ENCODE measurements around the gene CEP55.

Gene CEP55

DNA sequence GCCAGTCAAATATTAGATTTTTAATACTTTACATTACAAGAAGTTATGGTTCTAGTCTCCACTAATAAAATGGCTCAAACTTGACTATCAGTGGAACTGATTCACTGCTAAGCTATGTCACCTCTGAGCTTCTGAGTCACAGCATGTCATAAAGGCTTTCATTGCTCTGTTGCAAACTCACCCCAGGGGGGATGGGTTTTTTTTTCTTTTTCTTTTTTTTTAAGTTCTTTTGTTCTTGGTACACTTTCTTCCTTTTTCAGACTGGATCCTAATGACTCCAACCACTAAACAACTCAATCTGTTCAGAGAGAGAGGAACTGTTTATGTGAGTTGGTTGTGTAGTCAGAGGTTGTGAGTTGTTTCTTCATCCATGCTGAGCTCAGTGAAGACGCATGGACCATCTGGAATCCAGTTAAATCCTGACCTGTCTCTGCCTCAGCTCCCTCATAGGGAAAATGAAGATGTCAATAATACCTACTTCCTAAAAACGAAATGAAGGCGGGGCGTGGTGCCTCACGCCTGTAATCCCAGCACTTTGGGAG is 25.2 kb upstream of the CEP55 start:
- no peak for DNase-seq

DNA sequence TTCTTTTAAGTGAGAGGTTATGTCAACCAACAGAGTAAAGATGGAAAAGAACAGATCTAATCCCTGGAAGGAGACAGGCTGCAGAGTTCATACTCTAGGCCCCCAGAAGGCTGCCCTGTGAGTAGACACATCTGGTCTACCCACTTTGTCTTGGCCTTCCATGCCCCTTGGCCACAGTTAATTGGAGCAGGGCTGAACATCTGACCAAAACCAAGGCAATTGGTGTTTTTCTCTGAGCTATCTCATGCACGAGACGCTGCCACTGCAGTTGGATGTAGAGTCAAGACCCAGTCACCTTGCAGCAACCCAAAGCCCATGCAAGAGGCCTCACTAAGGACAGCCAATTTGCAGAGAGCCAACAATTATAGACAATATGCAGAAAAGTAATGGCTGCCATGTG is 23.3 kb upstream of the CEP55 start:
- DNase-seq: no peak

DNA sequence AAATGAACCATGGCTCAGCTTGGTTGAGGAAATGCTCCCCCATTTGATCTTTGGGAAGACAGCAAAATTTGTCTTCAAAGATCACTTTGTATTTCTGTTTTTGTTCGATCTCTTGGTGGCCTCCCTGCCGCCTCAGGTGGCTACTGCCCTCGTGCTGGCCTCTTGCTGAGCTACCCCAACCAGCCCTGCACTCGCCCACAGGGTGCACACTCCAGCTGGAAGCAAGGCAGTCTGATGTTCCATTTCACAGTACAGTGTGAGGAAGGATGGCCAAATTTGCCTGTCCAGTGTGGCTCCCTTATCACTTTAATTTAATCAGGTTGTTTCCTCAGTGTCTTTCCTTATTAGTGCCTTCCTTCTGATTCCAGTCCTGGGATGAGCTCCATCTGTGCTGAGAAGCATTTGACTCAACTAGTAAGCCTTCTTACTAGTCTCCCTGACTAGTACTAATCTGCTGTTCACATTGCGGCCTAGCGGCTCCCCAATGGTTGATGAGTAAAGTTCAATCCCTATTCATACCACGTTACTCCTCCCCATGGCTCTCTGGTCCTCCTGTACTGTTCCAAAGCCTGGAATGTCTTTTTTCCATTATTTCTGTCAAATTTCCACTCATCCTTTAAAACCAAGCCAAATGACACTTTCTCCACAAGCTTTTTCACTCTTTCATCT is 22.5 kb upstream of the CEP55 start:
- DNase-seq: no peak

DNA sequence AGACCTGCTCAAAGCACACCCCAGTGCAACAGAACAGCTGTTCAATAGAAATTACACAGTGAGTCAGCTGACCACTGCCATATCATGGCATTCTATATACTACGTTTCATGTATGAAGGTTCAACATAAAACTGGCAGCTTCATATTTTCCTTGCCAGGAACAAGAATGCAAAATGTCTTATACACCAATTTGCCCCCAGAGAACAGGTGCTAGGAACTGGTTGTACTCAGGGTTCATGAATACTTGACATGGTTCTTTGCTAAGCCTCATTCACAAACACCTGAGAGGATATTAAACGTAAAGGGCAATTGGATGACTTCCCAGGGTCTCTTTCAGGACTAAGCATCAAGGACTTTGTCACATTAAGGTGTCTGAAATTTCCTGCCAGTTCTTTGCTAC is 21.2 kb upstream of the CEP55 start:
- no peak for DNase-seq

DNA sequence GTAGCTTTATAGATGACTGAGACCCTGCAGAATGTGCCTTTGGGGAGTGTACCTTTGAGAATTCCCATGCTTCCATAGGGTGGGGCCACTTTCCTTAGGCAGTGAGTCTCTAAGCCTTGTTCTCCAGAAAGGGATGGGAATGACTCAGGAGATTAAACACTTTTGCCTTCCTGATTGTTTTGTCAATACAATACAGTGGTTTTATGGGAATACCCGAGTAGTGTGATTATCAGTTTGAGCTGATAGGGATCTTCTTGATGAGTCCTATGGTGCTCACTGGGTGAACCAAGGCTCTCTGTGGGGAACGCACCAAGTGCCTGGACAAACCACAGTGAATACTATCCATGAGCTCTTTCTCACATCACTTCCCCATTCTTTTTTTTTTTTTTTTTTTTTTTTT is 20.5 kb upstream of the CEP55 start:
- DNase-seq: no peak

DNA sequence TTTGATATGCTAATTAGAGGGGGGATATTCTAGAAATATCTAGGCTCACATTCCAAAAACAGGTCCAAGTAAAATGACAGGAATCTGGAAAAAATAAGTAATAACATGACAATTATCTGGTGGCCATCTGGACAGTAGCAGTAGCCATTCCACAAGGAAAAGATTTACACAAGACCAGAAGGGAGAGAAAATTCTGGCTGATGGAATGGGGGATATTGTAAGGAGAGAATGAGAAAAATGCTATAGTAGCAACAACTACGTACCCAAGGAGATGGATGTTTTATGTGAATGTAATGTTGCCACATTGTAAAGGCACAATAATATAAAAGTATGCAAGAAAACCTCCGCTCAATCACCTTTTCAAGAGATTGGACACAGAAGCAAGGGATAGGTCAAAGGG is 19.7 kb upstream of the CEP55 start:
- DNase-seq: no peak

DNA sequence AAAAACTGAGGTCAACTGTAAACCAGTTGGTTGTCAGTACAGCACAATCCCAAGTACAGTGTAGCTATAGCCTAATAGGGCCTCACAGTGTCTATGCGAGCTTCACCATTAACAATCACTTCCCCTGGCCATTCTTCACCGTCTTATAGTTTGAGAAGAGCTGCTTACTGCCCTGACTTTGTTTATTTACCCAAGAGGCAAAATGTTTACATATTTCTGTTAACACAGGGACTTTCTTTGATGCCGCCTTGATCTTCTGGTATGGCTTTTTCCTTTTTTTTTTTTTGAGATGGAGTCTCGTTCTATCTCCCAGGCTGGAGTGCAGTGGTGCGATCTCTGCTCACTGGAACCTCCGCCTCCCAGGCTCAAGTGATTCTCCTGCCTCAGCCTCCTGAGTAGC is 17.5 kb upstream of the CEP55 start:
- DNase-seq: no peak

DNA sequence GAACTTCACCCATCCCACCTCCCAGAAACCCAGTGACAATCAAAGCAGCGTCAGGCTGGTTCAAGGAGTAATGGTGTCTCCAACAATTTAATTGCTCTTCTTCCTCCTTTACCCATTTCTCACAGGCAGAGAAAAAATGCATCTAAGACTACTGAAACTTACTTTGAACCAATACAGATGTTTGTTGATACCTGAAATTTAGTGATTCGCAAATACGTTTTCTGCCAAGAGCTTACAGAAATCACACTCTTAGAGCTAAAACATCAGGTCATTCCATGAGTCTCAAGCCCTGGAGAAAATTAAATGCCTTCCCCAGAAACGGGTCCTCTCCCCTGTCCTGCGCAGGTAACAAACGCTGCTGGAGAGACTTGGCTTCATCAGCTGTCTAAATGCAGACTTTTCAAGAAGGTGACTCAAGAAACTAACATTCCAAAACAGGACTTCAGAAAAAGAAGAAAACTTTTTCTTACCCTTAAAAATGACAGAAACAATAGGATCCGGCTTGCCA is 14.7 kb upstream of the CEP55 start:
- DNase-seq: no peak

DNA sequence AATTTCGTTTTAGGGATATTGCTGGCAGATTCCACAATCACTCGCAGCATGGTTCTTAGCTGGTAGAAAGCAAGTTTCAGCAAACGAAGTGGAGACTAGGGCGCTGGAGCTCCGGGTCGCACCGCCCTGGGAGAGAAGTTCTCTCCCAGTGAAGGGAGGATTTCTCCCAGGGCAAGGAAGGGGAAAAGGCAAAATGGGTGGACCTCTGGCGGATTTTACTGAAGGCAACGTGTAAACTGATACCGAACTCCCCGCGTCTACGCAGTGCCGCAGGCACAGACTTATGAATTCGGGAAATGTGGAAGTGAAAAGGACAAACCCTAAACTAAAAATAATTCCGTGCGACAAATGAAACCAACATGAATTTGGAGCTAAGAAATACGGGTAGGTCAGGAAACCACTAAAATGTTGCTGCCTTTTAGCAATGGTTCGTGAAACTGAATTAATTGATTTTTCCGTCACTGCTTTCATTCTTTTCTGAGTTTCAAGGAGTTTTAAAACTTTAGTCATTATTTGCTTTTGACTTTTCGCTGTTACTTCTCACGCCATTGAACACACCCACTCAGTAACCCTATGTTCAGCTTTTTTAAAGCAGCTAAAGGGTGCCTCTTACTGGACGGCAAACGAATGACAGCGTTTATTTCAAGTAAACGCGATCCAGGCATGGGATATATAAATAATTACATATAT is 14.1 kb upstream of the CEP55 start, which contains the start of gene MYOF:
Gene MYOF (minus strand): TSS at position 190 of the 690 bp plus-strand sequence. CDS start 140 bp downstream, at position 50.
- peak; percentile 65 for DNase-seq

DNA sequence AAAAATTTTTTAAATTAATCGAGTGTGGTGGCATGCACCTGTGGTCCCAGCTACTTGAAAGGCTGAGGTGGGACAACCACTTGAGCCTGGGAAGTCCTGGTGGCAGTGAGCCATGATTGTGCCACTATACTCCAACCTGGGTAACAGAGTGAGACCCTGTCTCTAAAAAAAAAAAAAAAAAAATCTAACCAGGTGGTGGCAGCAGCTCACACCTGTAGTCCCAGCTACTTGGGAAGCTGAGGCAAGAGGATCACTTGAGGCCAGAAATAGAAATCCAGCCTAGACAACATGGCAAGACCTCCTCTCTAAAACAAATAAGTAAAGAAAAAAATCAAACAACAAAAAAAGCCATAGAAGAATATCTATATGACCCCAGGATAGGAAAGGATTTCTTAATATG is 10.7 kb upstream of the CEP55 start:
- DNase-seq: no peak

DNA sequence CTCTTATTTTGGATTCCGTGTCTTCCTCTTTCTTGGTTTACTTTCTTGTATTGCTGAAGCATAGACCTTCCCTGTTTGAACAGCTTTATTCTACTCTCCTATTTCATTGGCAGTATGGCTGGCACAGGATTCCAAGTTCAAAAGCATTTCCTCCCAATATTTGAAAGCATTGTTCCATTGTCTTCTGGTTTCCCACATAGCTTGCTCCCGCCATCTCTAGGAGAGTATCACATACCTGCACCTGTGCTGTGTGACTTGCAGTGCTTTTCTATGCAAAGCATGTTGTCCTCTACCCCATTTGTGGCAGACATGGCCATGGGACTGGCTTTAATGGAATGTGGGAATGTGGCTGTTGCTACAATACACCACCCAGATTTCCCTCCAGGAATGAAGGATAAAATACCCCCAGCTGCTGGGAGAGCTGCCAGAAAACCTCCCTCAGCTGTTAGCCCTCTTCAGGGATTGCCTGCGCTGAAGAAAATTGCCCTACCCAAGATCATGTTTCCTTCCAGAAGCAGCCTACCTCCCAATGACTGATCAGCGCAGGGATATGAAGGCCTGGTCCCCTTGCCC is 7.4 kb upstream of the CEP55 start:
- DNase-seq: no peak

DNA sequence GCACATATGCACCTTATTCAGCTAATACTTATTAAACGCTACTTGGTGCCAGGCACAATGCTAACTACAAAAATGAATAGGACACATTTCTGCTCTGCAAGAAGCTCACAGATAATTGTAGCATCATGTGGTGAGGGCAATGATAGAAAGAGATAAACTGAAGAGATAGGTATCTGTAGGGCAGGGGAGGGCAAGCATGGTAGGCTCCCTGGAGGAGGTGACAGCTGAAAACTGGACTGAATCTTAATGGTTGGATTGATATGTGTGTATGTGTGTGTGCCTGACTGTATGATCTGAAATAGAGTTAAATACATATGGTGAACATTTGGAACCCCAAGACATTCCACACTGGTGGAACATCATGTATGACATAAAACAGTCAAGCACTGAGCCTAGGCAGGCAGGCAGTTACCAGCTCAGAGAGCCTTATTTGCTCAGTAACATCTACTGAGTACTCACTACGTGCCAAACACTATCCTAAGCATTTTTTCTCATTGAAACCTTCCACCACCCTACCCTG is 4.8 kb upstream of the CEP55 start:
- DNase-seq: no peak

DNA sequence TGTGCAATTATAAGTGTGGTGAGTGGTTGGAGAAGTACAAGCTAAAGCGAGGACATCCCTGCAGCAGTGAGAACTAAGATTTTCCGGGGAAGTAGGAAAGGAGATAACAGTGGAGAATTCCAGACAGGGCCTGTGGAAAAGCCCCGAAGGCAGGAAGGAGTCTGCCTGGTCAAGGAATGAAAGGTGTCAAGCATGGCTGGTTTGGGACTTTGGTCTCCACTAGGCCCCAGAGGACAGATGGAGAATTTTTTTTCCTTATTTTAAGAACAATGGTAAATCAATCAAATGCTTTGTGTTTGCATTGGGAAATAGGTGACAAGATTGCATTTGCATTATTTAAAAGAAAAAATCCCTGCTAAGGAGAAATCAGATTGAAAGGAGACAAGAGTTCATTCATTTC is 3.2 kb upstream of the CEP55 start:
- no peak for DNase-seq

DNA sequence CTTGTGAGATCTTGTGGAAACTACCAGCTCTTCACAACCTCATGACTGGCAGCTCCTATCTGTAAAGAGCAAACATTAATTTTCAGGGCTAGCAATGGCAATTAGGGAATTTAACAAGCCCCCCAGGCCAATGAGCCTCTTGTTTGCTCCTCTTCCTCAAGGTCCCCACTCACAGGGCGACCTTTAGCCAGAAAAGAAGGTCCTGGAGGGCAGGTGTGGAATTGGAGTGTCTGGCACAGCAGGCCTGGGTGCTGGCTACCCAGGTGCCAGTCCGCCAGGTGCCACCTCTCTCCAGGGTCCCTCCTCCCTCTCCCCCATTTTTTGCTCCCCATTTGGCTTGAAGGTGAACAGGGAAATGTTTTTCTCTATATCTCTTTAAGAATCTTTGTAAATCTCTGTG is 1.9 kb upstream of the CEP55 start:
- no peak for DNase-seq

DNA sequence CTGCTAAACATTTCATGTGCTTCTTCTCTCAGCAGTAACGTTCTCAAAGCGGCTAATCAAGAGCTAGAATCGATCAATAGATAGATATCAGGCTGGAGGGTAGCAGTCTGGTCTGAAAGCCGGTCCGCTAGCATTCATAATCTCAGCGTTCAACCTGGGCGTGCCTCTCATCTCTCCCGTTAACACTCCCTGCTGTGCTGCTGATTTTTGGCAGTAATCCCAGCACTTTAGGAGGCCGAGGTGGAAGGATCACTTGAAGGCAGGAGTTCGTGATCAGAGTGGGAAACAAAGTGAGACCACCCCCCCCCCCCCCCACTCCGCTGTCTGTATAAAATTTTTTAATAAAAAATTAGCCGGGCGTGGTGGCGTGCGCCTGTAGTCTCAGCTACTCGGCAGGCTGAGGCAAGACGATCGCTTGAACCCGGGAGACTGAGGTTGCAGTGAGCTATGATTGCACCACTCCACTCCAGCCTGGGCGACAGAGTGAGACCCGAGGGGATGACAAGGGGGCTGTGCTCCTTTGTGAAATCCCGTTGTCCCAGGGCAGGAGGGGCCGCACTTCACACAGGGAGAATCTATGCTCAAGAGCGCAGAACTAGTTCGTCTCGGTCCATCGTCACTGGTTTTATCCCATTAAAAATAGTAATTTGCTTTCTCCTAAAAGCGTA is 624 bp upstream of the CEP55 start:
- no peak for DNase-seq

DNA sequence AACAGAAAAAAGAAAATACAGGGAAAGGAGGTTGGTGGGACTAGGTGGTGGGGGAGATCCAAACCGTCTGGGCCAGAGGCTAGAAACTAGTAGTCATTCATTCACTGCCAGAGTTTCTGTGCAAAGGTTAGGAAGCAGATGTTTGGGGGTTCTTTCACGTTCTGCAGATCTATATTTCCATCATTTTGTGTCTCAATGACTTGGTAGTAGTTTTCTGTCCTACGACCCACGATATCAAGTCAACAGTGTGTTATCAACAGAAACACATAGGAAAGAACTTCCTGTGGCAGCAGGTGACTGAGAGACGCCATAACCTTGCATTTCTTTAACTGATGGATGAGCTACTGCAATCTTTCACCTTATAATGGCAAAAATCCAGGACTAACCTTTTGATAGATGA is 1.8 kb downstream of the CEP55 start:
- no peak for DNase-seq

DNA sequence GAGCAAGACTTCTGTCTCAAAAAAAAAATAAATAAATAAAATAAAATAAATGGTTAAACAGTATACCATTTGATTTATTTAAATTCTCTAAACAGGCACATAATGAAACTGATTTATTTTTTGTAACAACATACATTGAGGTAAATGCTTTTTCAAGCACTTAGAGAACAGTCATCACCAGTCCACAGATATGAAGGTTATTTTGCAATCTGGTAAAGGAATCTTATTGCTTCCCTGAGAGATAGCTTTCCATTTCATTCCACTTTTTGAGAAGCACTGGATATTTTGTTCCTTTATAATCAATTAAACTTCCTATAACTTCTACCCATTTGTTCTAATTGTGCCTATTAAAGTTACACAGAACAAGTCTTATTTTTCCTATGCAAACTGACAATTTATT is 5.2 kb downstream of the CEP55 start:
- DNase-seq: no peak

DNA sequence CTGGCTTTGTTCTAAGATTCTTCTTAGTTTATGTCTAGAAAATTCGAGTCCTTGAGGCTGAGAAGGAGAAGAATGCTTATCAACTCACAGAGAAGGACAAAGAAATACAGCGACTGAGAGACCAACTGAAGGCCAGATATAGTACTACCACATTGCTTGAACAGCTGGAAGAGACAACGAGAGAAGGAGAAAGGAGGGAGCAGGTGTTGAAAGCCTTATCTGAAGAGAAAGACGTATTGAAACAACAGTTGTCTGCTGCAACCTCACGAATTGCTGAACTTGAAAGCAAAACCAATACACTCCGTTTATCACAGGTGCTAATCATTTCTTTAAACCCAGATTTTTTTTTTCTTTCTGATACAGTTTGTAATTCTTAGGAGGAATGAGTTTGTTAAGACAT is 6.7 kb downstream of the CEP55 start:
- no peak for DNase-seq

DNA sequence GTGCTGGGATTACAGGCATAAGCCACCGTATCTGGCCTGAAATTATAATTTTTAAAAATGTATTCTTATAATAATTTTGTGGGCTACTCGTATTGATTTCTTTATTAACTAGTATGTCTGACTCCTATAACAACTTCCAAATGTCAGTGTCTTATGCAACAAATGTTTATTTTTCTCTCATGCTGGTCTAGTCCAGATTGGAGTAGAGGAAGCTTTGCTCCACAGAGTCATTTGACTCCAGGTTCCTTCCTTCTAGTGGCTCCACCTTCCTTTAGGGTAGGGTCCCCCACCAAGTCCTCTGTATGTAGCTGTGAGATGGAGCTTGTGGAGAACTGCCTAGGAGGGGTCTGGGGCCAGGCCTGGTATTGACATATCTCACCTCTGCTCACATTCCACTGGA is 8.7 kb downstream of the CEP55 start:
- no peak for DNase-seq

DNA sequence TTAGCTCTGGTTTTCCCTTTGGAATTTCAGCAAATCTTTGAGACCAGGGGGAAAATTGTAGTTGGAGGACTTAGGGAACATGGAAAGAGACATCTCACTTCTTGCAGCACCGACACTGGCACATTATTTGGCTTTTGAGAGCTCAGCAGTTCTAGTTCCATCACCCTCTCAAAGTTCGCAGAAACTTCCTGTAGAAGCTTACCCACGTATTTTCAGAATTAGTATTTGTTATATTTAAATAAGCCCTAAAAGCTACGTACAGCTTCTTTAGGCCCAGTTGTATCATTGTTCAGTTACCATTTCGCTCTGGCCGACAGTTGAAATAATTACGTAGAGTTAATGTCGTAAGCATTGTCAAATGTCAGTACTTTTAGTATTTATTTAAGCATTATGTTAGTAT is 13.4 kb downstream of the CEP55 start:
- no peak for DNase-seq

DNA sequence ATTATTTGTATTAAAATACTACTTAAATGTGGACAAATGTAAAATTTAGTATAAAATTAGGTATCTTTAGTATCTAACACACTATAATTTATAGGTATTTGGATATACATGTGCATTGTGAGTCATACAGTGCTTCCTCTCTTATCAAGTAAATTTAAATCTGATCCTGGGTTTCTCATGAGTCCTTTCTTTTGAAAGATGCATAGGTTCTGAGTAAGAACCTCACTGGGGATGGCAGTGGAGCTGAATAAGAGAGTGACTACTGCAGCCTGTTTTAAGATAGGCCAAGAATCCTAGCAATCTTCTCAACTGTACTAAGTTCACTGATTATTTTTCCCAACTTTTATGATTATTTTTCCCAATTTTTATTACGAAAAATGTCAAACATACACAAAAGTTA is 16.2 kb downstream of the CEP55 start:
- no peak for DNase-seq

DNA sequence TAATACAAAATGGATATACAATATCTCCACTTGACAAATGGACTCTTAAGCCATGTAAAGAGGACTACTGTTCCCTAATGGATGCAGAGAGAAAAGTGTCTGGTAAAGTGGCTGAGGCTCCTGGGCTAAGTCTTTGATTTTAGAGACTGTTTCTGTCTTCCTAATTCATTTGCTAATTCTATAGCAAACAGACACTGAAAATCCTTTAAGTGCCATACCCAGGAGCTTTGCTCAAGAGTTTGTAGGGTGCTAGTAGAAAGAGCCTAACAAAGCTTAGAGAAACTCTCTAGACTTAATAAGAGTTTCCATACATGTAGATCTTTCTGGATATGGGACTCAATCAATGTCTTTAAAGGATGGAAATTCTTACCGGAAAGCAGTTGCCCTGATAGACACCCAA is 16.7 kb downstream of the CEP55 start:
- DNase-seq: no peak

DNA sequence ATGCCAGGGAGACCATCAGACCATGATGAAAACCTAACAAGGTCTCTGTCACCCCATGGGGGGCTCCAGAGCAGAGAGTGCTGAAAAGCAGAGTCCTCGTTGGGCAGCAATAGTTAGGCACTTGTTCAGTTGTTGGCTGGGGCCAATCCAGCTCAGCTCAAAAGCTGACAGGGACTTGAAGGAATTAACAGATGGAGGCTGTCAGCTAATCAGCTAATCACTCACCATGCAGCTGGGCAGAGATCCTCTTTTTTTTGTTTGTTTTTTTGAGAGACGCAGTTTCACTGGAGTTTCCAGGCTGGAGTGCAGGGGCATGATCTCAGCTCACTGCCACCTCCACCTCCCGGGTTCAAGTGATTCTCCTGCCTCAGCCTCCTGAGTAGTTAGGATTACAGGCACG is 18.1 kb downstream of the CEP55 start:
- no peak for DNase-seq
